ENCODE measurements around the gene OR1K1.
"Not testable (repeated sequence)": the region's sequence is repeated elsewhere in the genome, so short reads cannot be mapped to it uniquely, and the experiment has no call there.

Gene OR1K1

GRCh38 chr9:122821278-122821943 is 21.5 kb downstream of the OR1K1 start:
- DNase-seq (ENCODE audit: low read depth), result no peak
- TF ChIP-seq, protein P1, sequence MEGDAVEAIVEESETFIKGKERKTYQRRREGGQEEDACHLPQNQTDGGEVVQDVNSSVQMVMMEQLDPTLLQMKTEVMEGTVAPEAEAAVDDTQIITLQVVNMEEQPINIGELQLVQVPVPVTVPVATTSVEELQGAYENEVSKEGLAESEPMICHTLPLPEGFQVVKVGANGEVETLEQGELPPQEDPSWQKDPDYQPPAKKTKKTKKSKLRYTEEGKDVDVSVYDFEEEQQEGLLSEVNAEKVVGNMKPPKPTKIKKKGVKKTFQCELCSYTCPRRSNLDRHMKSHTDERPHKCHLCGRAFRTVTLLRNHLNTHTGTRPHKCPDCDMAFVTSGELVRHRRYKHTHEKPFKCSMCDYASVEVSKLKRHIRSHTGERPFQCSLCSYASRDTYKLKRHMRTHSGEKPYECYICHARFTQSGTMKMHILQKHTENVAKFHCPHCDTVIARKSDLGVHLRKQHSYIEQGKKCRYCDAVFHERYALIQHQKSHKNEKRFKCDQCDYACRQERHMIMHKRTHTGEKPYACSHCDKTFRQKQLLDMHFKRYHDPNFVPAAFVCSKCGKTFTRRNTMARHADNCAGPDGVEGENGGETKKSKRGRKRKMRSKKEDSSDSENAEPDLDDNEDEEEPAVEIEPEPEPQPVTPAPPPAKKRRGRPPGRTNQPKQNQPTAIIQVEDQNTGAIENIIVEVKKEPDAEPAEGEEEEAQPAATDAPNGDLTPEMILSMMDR (conservative IDR thresholded peaks at IDR 0.05; ENCODE audit: low read depth, low read length), result no peak
- H3K4me3 ChIP-seq (ENCODE audit: low read length), result no peak overlapping the region

DNA sequence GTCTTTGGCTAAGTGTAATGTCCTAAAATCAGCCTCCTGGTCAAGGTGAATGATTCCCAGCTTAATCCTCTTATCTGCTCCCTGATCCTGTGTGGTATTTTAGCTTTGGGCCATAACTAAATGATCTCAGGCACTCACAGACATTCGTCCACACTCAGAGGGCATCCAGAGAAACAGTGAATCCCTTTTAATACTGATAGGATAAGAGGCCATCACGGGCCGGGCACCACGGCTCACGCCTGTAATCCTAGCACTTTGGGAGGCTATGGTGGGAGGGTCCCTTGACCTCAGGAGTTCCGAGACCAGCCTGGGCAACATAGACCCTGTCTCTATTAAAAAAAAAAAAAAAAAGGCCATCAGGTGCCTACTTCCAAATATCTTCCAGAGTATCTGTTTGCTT is 22.1 kb downstream of the OR1K1 start:
- H3K4me3 ChIP-seq (ENCODE audit: low read length), result no peak overlapping the region
- TF ChIP-seq, protein P1 (conservative IDR thresholded peaks at IDR 0.05; ENCODE audit: low read depth, low read length), result no peak

GRCh38 chr9:122822938-122823337 is 23.0 kb downstream of the OR1K1 start:
- TF ChIP-seq, protein P1 (conservative IDR thresholded peaks at IDR 0.05; ENCODE audit: low read depth, low read length), result no peak
- DNase-seq (ENCODE audit: low read depth), result no peak
- no peak overlapping the region for H3K4me3 ChIP-seq (ENCODE audit: low read length)

More for the DNA sequence above, 22.1 kb downstream of the OR1K1 start:
- DNase-seq (ENCODE audit: low read depth), result no peak

GRCh38 chr9:122827761-122828093 is 27.8 kb downstream of the OR1K1 start:
- H3K4me3 ChIP-seq (ENCODE audit: low read length), result peak overlapping the region; percentile 99
- no peak for DNase-seq (ENCODE audit: low read depth)
- TF ChIP-seq, protein P1 (conservative IDR thresholded peaks at IDR 0.05; ENCODE audit: low read depth, low read length), result no peak

DNA sequence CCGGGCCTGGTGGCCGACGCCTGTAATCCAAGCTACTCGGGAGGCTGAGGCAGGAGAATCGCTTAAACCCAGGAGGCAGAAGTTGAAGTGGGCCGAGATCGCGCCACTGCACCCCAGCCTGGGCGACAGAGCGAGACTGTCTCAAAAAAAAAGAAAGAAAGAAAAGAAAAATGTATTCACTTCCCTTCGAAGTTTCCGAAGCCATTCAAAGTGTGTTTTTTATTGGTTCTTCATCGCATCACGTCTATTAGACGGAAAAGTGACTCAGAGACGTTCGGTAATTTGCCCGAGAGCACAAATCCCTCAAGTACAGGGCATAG is 29.0 kb downstream of the OR1K1 start:
- H3K4me3 ChIP-seq (ENCODE audit: low read length), result peak overlapping the region; percentile 99
- not testable (repeated sequence) for DNase-seq (ENCODE audit: low read depth)

DNA sequence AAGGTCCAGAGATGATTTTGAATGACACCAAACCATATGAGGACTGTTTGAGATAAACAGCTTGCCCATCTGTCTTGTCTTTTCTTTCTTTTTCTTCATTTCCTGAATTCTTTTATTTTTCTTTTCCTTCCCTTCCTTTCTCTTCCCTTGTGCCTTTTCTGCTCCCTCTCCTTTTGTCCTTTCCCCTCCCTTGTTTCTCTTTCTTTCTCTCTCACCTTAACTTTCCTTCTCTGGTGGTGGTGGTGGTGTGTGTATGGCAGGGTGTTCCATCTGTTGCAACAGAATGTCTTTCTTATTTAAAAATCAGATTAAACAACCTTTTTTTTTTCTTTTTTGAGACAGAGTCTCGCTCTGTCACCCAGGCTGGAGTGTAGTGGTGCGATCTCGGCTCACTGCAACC is 32.3 kb downstream of the OR1K1 start:
- DNase-seq (ENCODE audit: low read depth), result no peak
- TF ChIP-seq, protein P1 (conservative IDR thresholded peaks at IDR 0.05; ENCODE audit: low read depth, low read length), result no peak
- H3K4me3 ChIP-seq (ENCODE audit: low read length), result no peak overlapping the region

- H3K4me3 ChIP-seq (ENCODE audit: low read length), result no peak overlapping the region
- DNase-seq (ENCODE audit: low read depth), result no peak
- TF ChIP-seq, protein P1 (conservative IDR thresholded peaks at IDR 0.05; ENCODE audit: low read depth, low read length), result no peak
Observed at GRCh38 chr9:122835313-122835731, 35.4 kb downstream of the OR1K1 start.
